Measurements from ENCODE around the gene TM4SF5.

Gene TM4SF5

DNA sequence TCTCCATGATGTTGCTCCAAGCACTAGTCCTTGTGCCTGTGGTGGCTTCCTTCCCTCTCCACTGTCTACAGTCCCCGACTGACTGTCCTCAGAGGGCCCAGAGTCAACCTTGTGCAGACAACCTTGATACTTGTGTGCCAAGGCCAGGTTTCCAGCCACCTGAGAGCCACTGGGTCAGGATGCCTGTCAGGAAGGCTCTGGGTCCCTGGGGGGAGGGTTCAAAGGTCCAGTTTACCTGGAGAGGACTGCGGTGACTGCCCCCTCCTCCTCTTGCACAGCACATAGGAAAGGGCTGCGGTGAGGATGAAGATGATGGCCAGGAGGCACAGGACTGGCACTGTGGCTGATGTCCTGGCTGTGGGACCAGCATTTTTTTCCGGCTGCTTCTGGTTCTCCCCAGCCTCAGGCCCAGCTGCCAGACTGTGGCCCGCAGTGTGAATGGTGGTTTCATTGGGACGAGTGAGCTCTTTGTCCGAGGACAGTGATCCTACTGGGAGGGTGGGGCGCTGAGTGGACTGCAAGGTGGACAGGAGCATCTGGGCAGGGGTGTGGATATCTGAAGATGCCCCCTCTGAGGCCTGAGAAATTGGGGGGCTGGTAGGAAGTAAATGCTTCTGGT, 36.7 kb upstream of the TM4SF5 start:
- TF ChIP-seq, protein P1, sequence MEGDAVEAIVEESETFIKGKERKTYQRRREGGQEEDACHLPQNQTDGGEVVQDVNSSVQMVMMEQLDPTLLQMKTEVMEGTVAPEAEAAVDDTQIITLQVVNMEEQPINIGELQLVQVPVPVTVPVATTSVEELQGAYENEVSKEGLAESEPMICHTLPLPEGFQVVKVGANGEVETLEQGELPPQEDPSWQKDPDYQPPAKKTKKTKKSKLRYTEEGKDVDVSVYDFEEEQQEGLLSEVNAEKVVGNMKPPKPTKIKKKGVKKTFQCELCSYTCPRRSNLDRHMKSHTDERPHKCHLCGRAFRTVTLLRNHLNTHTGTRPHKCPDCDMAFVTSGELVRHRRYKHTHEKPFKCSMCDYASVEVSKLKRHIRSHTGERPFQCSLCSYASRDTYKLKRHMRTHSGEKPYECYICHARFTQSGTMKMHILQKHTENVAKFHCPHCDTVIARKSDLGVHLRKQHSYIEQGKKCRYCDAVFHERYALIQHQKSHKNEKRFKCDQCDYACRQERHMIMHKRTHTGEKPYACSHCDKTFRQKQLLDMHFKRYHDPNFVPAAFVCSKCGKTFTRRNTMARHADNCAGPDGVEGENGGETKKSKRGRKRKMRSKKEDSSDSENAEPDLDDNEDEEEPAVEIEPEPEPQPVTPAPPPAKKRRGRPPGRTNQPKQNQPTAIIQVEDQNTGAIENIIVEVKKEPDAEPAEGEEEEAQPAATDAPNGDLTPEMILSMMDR (IDR thresholded peaks at IDR 0.05; ENCODE audit: low read depth, low read length) = no peak
- no peak for DNase-seq (ENCODE audit: extremely low read depth, low read depth)

DNA sequence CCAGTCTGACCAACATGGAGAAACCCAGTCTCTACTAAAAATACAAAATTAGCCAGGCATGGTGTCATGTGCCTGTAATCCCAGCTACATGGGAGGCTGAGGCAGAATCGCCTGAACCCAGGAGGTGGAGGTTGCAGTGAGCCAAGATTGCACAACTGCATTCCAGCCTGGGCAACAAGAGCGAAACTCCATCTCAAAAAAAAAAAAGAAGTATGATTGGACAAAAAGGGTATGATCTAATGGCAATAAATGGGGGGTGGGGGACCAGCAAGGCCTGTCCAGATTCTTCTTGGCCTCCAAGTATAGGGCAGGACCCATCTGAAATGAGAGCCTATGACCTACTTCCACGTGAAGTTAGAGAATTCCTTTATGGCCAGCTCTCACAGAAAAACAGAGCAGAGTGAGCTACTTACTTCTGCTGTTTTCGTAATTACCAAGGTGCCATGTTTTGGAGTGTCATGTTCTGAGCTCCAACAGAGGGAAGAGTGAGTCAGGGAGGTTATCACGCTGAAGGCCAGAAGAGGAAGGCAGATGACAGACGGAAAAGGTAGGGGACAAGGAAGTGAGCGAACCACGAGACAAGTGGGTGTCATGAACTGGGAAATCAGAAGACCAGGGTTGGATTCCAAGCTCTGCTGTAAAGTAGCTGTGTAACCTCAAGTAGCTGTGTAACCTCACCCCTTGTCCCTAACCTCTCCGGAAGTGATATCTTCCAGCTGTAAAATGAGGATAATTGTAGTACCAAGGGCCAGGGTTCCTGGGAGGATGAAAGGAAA, 35.6 kb upstream of the TM4SF5 start:
- no peak for DNase-seq (ENCODE audit: extremely low read depth, low read depth)
- TF ChIP-seq, protein P1 (IDR thresholded peaks at IDR 0.05; ENCODE audit: low read depth, low read length) = no peak

DNA sequence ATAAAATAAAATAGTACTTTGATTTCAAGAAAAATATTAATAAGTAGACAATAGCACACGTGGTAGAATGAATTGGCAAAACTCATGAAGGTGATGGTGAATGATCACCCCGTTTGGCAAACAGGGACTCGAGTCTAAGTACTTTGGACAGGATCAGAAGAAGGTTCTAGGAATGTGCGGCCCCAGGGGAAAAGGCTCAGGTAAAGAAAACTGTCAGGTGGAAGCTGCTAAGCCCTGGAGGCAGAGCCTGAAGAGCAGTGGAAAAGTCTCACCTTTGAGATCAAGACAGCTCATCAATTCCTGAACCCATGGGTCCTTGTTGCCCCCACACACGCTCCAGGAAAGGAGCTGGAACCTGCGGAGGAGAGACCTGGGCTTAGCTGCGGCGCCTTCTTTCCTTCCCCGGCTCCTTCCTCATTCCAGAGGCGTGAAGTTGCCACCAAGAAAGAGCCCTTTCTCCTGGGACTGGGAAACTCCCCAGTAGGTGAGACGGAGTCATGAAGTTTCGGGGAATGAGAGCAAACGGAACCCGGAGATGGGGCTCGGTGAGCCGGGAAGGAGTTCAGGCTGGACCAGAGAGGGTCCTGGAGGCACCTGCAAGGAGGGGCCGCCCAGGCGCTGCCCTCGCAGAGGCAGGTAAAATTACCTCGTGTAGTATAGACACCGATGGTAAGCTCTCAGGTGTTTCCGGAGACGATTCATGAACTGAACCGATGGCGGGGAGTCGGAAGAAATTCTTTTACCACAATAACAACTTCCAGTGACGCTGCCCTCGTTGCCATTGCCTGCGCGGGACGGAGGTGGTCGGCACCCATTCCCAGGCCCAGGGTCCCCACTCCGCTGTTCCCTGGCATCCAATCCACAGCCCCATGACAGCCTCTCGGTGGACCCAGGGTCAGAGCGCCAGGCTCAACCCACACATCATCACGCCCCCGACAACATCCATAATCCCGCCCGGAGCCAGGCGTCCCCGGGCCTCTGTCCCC, 33.3 kb upstream of the TM4SF5 start:
- TF ChIP-seq, protein P1 (IDR thresholded peaks at IDR 0.05; ENCODE audit: low read depth, low read length) = no peak
- no peak for DNase-seq (ENCODE audit: extremely low read depth, low read depth)

DNA sequence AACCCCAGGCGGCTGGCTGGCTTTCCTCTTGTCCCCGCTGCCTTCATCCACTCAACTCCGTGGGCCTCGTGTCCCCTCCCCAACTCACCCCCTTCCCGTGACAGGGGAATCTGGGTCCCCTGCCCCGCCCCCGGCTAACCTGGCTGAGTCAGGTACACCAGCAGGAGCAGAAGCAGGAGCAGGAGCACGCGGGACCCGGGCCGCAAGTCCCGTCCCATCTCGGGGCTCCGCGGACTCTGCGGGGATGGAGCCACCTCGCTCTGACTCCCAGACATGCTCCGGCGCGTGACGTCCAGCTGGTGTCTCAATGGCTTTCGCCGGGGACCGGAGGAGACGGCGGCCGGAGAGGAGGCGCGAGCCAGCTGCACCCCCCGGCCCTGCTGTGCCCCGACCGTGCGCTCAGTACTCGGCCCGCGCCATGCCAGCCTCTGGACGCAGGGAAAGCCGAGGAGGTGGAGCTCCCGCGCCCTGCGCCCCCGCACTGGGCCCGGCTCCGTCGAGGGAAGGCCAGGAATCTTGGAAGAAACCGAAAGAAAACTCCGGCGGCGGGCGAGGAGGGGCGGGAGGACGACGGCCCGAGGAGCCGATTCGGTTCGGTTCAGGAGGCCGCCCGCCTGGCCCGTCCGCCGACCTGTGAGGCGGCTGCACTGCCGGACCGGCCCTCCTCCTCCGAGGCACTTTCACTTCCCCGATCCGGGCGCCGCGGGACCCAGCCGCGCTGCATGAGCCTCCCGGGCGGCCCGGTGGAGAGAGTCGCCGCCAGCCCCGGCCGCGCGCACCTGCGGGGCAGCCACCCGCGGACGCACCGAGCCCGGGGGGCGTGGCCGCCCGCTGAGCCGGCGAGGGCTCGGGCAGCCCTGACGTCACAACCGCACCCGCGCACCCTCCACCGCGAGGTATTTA, 32.3 kb upstream of the TM4SF5 start, which contains the start of the genes CXCL16 and ZMYND15:
CXCL16 (minus strand) TSS at position 807 of the 903 bp plus-strand sequence; CDS start at position 218, 589 bp downstream.
ZMYND15 (plus strand) TSS at position 712 of the 903 bp plus-strand sequence. CDS start 716 bp downstream, outside the sequence.
- TF ChIP-seq, protein P1 (IDR thresholded peaks at IDR 0.05; ENCODE audit: low read depth, low read length) = no peak
- no peak for DNase-seq (ENCODE audit: extremely low read depth, low read depth)

DNA sequence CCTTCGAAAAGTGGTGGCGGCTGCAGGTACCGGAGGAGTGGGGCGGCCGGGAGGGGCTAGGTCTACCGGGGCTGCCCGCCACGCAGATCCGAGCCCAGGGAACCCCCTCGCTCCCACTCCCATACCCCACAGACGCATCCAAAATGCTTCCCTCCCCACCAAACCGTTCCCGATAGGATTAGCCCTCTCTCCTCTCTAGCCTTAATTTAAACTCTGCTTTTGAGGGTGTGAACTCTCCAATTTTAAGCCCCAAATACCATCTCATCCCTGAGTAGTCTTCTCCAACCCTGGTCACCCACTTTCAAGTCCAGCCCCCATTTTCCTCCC, 31.7 kb upstream of the TM4SF5 start:
- no peak for DNase-seq (ENCODE audit: extremely low read depth, low read depth)
- TF ChIP-seq, protein P1 (IDR thresholded peaks at IDR 0.05; ENCODE audit: low read depth, low read length) = no peak

DNA sequence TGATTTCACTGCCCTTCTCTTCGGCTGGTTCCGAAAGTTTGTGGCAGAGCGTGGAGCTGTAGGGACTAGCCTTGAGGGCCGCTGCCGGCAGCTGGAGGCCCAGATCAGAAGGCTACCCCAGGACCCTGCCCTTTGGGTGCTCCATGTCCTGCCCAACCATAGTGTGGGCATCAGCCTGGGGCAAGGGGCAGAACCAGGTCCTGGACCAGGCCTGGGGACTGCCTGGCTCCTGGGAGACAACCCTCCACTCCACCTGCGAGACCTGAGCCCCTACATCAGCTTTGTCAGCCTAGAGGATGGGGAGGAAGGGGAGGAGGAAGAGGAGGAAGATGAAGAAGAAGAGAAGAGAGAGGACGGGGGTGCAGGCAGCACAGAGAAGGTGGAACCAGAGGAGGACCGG, 31.1 kb upstream of the TM4SF5 start:
- TF ChIP-seq, protein P1 (IDR thresholded peaks at IDR 0.05; ENCODE audit: low read depth, low read length) = no peak

More for the DNA sequence above, 31.1 kb upstream of the TM4SF5 start:
- DNase-seq (ENCODE audit: extremely low read depth, low read depth) = no peak
